Pancreas (tissue), 10 donors: ENCODE measurements around the gene SALL1. TPM values are rescaled to one million over a fixed set of nuclear protein-coding genes. Genes with fewer than 3 reads are reported as not detected.

Experiments used
- ATAC-seq, 4 donors: fragments of 200-7000 bp; cut with Tn5 transposase; one replicate each; pipeline versions ENCODE4 v1.8.0 to v1.9.1; 2020; ENCODE audit warnings: mild to moderate bottlenecking in 4 of 4, moderate library complexity in 4 of 4
- DNase-seq, 6 donors: peaks; one replicate each; pipeline ENCODE4 v3.0.0-alpha.2; 2020
- FAIRE-seq: peaks from 2 replicates; lab custom pipeline; 2012; peaks lifted over from hg19 to GRCh38; lab: Jason Lieb, UNC
- H3K27ac ChIP-seq, 4 donors: fragments of 200-600 bp; sonication (generic); 1 replicate in 3 of 4; 2 replicates in 1 of 4; pipeline versions ENCODE4 v1.5.0 to v1.8.0; 2020
- H3K27me3 ChIP-seq, 4 donors: fragments of 200-600 bp; one replicate each; pipeline ENCODE4 v1.8.0; 2021
- H3K36me3 ChIP-seq, 3 donors: fragments of 200-600 bp; sonication (generic) in 1 of 3; one replicate each; pipeline versions ENCODE4 v1.5.0 to v1.8.0; 2020 to 2021
- H3K4me1 ChIP-seq, 3 donors: fragments of 200-600 bp; one replicate each; pipeline ENCODE4 v1.8.0; 2021
- H3K4me3 ChIP-seq, 4 donors: fragments of 200-600 bp; sonication (generic) in 2 of 4; one replicate each; pipeline versions ENCODE4 v1.5.0 to v1.8.0; 2020 to 2021
- H3K9me3 ChIP-seq, 4 donors: fragments of 200-600 bp; one replicate each; pipeline ENCODE4 v1.8.0; 2021
- CTCF ChIP-seq, 4 donors: fragments of 200-600 bp; sonication (generic) in 3 of 4; IDR thresholded peaks; one replicate each; pipeline versions ENCODE4 v1.5.0 to v1.8.0; 2021; ENCODE audit warnings: antibody characterized with exemption in 4 of 4
- WGBS, 2 donors: extraction: QIAGEN DNeasy Blood & Tissue Kit; methylation state at CpG; one replicate each; pipeline ENCODE4 v1.1.7; 2013; 5-methylcytosine and 5-hydroxymethylcytosine counted together
- intact Hi-C, 3 donors: fragments of 100-400 bp; cut with DNase I; formaldehyde crosslinking; loops; one replicate each; pipeline versions ENCODE4 v1.11.1 to v1.14.2; 2022
- polyA plus RNA-seq, 2 donors: library from polyadenylated mRNA; stranded (reverse); fragments of 200-250 nt; gene quantifications; one replicate each; pipeline ENCODE4 v1.2.3, GENCODE V29; 2013
- total RNA-seq, 6 donors: library from RNA; stranded (reverse); fragmentation: NEBNext Ultra II Directional in 4 of 6; extraction: Animal tissue kit (Norgen Biotek cat#: 25700) in 4 of 6; gene quantifications; one replicate each; pipeline versions ENCODE4 v1.2.1 to v1.2.4, GENCODE V29; 2021 to 2023
- donor health status: healthy with polysubstance abuse.
- donor health status: DM: no; HTN: no; CAD: no; lungs with moderate emphysema.
- donor health status: DM: no; HTN: no; CAD: no.
- donor health status: control.
- donor health status: control.
- donor health status: Bipolar disorder and iron deficiency.
- donor health status: DM: yes; HTN: yes; CAD: no.
- donor health status: DM: no; HTN: no; CAD: no.
- donor health status: DM: no; HTN: no; CAD: no.
- donor health status: DM: yes; HTN: yes; CAD: no.

SALL1 gene
- total and polyA plus RNA-seq, 8 donors, result 0.39 to 2.0 (median 0.62) TPM

GRCh38 chr16:51151961-51152663 lies 1.0 kb upstream of the SALL1 start:
- Histone ChIP-seq H3K27ac (peak overlapping the region in 1 of 4 donors; percentile 23), H3K27me3 (peaks cover 0 to 47% (median 22%) of the 10 kb centered on the region in 4 donors), H3K9me3 (no peaks in the 10 kb centered on the region), H3K36me3 (no peaks in the 10 kb centered on the region), H3K4me1 (peaks cover 4 to 19% (median 17%) of the 10 kb centered on the region in 3 donors), H3K4me3 (peak overlapping the region; percentile 12 to 52 (median 32))
- TF ChIP-seq CTCF (IDR thresholded peaks at IDR 0.05), result no peak
- no peak for FAIRE-seq
- 2 to 4% methylated on average over 53 to 56 of the region's 56 CpGs for WGBS, 2 donors
- peak in 5 of 6 donors; percentile 28 to 76 (median 56) for DNase-seq
- intact Hi-C loops, result no loop called here
- ATAC-seq, result peak; percentile 53 to 76 (median 74)

- 1 to 2% methylated on average over 53 to 61 of the region's 61 CpGs for WGBS, 2 donors
- DNase-seq, result peak in 4 of 6 donors; percentile 40 to 79 (median 60)
- no peak for FAIRE-seq
- no peak for TF ChIP-seq CTCF (IDR thresholded peaks at IDR 0.05)
- Histone ChIP-seq H3K4me1 (peaks cover 4 to 19% (median 17%) of the 10 kb centered on the region in 3 donors), H3K9me3 (no peaks in the 10 kb centered on the region), H3K36me3 (no peaks in the 10 kb centered on the region), H3K4me3 (peak overlapping the region; percentile 12 to 52 (median 32)), H3K27me3 (peaks cover 0 to 47% (median 21%) of the 10 kb centered on the region in 4 donors), H3K27ac (peak overlapping the region in 1 of 4 donors; percentile 23)
- intact Hi-C loops, result no loop called here
- ATAC-seq, result peak; percentile 22 to 68 (median 43)
Observed at GRCh38 chr16:51151435-51151960, 428 bp upstream of the SALL1 start.

- 7 to 12% methylated on average over 42 to 53 of the region's 53 CpGs for WGBS, 2 donors
- TF ChIP-seq CTCF (IDR thresholded peaks at IDR 0.05), result no peak
- intact Hi-C loops, result no loop called here
- FAIRE-seq (no peak), ATAC-seq (peak in 2 of 4 donors; percentile 31 to 32), DNase-seq (peak in 2 of 6 donors; percentile 66 to 72)
- Histone ChIP-seq H3K36me3 (no peaks in the 10 kb centered on the region), H3K9me3 (no peaks in the 10 kb centered on the region), H3K4me1 (peaks cover 4 to 19% (median 13%) of the 10 kb centered on the region in 3 donors), H3K4me3 (peak overlapping the region in 3 of 4 donors; percentile 15 to 52 (median 46)), H3K27me3 (peaks cover 0 to 40% (median 18%) of the 10 kb centered on the region in 4 donors), H3K27ac (no peak overlapping the region)
Observed at GRCh38 chr16:51150165-51150887, 744 bp downstream of the SALL1 start.

GRCh38 chr16:51149721-51150164 lies 1.3 kb downstream of the SALL1 start:
- Histone ChIP-seq H3K4me1 (peaks cover 4 to 19% (median 10%) of the 10 kb centered on the region in 3 donors), H3K27ac (no peak overlapping the region), H3K4me3 (no peak overlapping the region), H3K27me3 (peaks cover 0 to 35% (median 17%) of the 10 kb centered on the region in 4 donors), H3K36me3 (no peaks in the 10 kb centered on the region), H3K9me3 (no peaks in the 10 kb centered on the region)
- 32 to 37% methylated on average over 30 to 35 of the region's 35 CpGs for WGBS, 2 donors
- peak in 1 of 6 donors; percentile 77 for DNase-seq
- ATAC-seq, result no peak
- intact Hi-C loops, result no loop called here
- no peak for TF ChIP-seq CTCF (IDR thresholded peaks at IDR 0.05)
- no peak for FAIRE-seq
